HG02852 (cell line): ENCODE measurements around the gene SF3A1.
A peak's percentile ranks its signal among the peaks of the same experiment; 100 is the strongest.

Source experiments
- ATAC-seq: cut with Tn5 transposase; IDR thresholded peaks from one replicate; pipeline ENCODE4 v1.9.1; 2021; ENCODE audit warnings: mild to moderate bottlenecking, moderate library complexity; ENCODE audit not compliant: unreplicated experiment

The SF3A1 gene

DNA sequence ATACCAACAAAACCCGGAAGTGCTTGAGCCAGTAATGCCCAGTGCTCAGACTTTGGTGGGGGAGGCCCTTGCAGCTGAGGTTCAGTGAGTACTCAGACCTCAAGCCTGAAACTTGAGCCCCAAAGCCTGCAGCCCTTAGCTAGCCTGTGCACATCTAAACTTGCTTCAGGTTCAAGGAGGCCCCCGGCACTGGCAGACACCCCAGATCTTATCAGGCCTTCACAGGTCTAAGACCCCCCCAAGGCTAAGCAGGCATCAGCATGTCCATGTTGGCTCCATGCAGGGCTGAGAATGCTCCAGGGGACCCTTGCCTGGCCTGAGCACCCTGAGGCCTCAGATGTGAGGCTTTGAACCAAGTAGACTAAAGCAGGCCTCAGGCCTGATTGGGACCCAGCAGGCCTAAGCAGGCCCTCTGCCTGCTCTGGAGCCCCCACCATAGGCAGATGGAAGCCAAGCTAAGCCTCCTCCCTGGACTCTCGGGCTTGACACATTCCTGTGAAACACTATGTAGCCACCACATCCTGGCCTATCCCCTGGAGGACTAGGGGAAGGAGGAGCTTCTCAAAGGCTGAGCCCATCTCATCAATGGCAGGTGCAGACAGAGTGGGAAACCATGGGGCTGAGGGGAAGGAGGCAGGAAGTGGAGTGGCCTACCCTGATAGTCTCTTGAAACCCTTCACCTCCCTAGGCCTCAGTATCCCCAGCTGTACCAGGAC lies 66.2 kb downstream of the SF3A1 start:
- ATAC-seq, result no peak

DNA sequence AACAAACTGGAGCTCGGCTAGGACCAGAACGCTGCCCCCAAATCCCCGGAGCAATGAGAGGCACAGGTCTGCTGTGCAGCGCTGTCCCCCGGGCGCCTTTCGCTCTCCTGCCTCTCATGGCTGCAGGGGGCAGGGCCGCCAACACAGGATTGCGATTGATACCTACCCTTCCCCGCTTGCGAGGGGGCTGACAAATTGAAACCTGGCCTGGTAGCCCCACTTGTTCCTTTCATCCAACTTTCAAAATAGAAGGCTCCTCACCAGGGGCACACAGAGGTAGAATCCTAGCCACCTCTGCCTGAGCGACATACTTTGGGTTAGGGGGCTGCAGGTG lies 66.7 kb downstream of the SF3A1 start:
- ATAC-seq, result peak; percentile 11

DNA sequence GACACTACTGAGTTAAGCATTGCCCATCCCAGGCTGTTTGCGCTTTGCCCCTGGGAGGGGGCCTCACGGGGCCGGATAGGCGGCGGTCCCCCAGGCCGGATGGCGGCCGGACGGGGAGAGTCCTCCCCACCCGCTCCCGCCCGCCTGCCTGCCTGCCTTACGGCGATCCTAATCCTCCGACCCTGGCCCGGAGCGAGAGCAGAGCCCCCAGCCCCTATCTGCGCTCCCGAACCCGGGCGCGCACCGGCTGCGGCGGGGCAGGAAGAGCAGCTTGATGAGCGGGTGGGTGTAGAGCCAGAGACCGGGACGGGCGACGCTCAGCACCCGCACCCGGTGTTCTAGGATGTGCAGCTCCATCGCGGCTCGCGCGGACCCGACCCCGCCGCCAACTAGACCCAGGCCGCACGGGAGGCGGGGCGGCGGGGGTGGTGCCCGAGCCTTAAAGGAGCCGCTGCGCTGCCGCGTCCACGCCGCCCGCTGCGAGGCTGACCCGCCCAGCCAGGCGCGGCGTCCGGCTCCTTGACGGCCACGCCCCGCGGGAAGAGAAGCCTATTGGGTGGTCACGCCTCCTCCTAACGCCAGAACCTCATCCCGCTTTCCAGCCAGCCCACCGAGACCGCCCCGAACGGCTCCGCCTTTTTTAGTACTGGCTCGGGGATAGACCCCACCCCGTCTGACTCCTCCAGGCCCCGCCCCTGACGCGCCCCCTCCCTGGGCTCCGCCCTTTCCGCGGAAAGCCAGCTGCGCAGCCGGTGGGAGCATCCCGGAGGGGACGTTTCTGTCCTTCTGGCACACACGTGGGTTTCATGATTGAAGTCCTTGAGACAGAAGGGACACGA lies 67.3 kb downstream of the SF3A1 start, which contains the start of gene CASTOR1:
CASTOR1 (minus strand) TSS at position 365 of the 839 bp plus-strand sequence; CDS start at position 357, 8 bp downstream.
- peak; percentile 66 for ATAC-seq

DNA sequence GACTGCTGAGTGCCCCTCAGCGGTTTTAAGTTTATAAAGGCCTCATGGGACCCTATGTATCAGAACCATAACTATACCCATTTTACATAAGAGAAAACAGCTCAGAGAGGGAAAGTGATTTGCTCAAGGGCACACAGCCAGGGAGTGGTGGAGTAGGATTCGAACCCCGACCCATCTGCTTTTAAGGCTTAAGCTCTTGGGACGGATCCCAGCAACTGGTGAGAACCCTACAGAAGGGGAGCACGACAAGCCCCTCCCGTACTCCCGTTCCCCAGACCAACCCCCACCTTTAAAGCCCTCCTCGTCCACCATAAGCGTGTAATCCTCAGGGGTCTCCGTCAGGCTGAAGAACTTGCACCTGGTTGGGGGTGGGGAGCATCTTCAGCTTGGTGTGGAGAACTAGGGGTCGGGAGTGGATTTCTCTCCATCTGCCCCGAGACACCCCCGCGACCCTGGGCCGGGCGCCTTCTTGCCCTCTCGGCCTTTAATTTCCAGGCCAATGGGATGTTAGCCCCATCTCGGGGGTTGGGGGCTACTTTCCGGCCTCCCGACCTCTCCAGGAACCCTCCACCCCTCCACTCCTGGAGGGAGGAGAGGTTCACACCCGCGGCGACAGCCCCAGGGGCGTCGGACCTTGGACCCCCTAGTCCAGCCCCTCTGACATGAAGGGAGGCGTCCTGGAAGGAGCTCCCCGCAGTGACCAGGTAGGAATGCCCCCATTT lies 68.1 kb downstream of the SF3A1 start:
- ATAC-seq, result no peak

DNA sequence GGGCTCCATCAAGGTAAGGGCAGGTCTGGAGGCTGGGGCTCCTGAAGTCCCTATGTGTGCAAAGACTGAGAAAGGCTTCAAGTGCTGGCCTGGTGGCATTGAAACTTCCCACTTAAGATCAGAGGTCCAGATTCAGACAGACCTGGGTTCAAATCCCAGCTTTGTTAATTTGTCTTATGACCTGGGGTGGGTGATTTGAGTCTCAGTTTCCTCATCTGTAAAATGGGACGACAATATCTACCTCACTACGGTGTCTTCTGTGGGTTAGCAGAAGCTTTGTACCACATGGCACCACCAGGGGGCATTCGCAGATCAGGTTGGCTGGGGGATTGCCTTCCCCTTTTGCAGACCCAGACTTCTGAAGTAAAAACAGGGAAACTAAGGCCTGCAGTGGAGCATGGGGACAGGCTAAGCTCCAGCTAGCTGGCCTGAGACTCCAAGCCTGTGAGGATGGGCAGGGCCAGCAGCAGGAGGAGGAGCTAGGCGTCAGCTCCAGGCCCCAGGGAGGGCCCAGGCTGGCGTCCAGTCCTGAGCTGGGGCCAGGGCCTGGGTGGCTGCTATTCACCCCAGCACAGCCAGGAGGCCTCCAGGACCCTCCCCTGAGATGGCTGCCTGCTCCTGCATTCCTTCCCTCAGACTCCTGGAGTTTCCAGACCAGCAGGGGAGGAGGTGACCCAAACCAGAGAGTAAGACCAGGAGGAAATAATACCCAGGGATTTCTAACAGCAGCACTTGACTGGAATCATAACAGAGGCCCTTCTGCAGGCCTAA lies 68.9 kb downstream of the SF3A1 start:
- no peak for ATAC-seq

DNA sequence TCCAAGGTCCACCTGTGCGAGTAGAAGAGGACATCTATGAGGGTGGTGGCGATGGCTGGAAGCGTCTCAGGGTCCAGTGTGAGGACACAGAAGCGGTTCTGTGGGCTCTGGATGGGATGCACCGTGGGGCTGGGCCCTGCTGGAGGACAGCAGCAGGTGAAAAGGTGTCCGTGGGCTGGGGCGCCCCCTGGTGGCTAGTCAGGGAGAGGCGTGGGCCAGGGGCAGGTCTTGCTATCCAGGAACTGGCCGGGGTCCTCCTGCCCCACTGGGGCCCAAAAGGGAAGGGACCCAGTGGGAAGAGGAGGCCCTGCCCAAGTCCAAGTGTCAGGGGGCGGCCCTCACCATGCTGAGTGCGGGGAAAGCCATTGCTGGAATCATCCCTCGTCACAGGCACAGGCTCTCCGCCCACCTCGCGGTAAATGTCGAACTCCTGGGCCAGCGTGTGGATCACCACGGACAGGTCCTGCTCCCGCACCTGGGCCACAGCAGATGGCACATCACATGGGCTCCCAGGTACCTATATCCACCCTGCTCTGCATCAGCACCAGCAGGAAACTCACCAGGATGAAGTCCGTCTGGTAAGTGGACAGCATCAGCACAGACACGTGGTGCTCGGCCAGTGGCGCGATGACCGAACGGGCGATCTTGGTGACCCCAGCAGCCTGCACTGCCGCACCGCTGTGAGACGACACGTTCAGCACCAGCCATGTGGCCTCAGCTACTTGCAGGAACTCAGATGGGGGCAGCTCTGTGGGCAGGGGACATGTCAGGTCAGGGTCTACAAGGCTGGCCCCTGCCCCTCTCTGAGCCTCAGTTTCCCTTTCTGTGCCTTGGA lies 69.7 kb downstream of the SF3A1 start:
- ATAC-seq, result no peak

DNA sequence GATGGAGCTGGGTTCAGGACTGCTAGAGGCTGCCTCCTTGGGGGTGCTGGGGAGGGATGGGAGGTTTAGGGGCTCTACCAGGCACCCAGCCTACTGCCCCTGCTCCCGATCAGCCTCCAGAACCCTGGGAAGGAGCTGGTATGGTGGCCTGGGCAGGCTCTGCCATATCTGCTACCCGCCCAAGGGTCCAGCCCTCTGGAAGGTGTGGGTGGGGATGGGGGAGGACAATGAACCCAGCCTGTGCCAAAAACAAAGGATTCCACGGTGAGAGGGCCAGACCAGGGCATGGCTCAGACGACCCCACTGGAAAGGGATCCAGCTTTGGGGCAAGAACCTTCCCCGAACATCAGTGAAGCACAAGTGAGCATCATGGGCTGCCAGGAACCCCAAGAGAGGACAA lies 70.4 kb downstream of the SF3A1 start:
- no peak for ATAC-seq

DNA sequence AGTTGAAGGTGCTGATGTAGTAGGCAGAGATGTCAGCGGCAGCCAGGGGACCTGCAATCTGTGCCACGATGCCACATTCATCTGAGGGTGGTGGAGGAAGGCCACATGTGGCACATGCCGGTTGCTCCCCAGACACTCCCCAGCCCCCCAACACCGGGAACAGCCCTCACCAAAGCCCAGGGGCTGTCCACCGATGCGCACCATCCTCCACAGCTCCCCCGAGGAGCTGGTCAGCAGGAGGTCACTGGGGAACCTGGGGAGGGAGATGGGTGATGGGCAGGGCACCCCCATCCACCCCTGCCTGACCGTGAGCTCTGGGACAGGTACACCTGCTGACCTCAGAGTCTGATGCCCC lies 70.9 kb downstream of the SF3A1 start:
- ATAC-seq, result no peak

DNA sequence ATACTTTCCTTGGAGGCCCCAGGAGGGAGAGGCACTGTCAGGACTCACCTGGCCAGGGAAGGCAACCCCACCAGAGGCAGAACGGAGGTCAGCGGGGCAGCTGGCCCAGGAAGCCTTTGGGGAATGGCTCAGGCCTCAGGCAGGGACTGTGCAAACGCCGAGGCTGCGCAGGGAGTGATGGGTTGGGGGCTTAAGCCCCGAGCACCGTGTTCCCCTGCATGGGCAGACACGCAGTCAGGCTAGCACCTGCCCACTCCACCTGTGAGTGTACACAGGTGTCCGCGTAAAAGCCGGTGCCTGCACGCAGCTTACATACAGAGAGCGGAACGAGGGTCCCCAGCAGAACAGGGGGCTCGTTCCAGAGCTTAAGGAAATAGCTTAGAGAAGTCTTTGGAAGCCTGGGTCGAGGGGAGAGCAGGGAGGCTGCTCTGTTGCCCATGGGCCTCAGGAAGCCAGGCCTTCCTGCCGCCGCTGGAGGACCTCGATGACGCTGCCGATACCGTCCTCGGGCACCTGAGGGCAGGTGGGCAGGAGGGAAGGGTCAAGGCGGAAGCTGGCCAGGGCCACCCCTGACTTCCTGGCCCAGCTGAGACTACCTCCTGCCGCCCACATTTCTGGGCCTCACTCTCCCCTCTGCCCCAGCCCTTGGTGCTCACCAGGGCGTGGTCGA lies 71.4 kb downstream of the SF3A1 start:
- no peak for ATAC-seq

DNA sequence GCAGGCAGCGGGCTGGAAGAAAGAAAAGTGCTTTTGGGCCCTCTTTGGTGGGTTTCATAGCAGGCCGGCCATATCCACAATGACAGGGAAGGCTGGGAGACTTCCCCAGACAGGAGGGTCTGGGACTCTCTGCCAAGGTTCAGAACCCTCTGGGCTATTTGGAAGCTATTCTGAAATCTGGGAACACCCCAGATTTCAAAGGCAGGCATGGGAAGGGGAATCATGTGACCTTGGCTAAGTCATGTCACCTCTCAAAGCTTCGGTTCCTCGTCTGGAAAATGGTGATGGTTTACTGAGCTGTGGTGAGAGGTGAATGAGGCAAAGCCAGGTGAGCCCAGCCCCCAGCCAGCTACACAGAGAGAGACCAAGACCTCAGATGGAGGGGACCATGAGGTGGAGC lies 72.0 kb downstream of the SF3A1 start:
- ATAC-seq, result no peak

DNA sequence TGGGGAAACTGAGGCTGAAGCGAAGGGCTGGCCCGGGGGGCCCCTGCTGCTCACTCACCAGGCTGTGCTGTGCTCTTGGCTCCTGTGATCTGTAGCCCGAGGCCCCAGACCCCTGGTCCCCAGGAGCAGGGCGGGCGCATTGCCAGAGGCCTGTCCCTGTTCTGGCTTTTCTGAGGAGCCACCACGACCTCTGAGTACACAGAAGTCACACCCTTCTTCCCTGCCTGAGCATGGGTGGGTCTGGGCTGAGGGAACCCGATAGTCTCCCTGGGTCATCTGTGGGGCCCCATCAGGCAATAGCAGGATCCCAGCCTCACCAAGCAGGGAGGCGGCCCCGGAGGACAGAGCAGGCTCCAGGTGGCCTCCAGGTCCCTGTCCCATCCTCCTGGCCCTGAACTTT lies 72.5 kb downstream of the SF3A1 start:
- no peak for ATAC-seq

DNA sequence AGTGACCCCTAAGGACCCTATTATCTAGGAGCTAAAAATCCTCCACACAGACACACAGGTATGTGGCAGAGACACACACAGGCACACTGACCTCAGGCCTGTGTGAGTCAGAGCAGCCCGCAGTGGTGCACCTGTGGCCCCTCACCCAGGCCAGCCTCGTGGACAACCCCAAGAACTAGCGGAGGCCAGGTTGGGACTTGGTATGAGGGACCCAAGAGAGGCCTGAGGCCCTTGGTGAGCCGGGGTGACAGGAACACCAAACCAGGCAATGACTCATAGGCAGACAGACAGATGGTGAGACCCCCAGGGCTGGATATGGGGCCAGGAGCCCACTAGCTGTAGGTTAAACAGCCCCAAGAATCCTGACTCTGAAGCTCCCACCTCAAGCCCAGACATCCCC lies 73.4 kb downstream of the SF3A1 start:
- no peak for ATAC-seq

DNA sequence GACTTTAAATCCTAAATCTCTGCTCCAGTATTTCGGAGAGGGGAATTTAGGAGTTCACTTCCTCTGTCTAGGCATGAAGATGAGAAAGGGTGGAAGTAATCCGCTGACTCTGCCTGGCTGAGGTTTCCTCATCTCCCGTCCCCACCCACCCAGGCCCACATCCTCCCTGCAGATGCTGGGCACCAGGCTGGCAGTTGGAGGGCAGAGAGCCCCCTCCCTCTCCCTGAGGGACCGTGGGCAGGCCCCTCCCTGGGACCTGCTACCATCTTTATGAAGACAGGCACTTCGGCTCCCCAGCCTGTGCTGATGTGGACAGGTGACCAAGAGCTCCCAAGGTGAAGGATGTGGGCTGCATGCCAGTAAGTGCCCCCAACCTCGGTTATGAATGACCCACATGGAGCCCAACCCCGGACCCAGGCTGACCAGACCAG lies 74.1 kb downstream of the SF3A1 start:
- no peak for ATAC-seq
